Thoracic aorta (tissue), 2 donors: Measurements from ENCODE around the gene NLRP6. TPM values are rescaled to one million over a fixed set of nuclear protein-coding genes. Genes with fewer than 3 reads are reported as not detected.

Source experiments
- ATAC-seq: fragments of 150-250 bp; one replicate; pipeline ENCODE4 v1.8.0; 2017; ENCODE audit warnings: low read depth; ENCODE audit not compliant: insufficient number of reproducible peaks, low FRiP score
- DNase-seq: peaks from one replicate; pipeline ENCODE4 v3.0.0-alpha.2; 2020; ENCODE audit warnings: low spot score
- H3K27ac ChIP-seq, 2 donors: fragments of 200-600 bp; sonication (generic); 1 replicate in 1 of 2; 2 replicates in 1 of 2; pipeline ENCODE4 v1.5.1; 2016; ENCODE audit warnings: mild to moderate bottlenecking in 2 of 2, moderate library complexity in 2 of 2
- H3K27me3 ChIP-seq: fragments of 200-600 bp; sonication (generic); replicated peaks from 2 replicates; pipeline ENCODE4 v1.6.0; 2016; ENCODE audit warnings: mild to moderate bottlenecking; ENCODE audit not compliant: insufficient read depth
- H3K36me3 ChIP-seq: fragments of 200-600 bp; sonication (generic); one replicate; pipeline ENCODE4 v1.5.1; 2016
- H3K4me1 ChIP-seq, 2 donors: fragments of 200-600 bp; sonication (generic); 1 replicate in 1 of 2; 2 replicates in 1 of 2; pipeline versions ENCODE4 v1.5.1 to v1.6.0; 2016; ENCODE audit warnings: low read depth in 2 of 2, mild to moderate bottlenecking in 1 of 2; ENCODE audit not compliant: control insufficient read depth in 1 of 2
- H3K4me3 ChIP-seq: fragments of 200-600 bp; sonication (generic); 2 replicates; pipeline ENCODE4 v1.5.1; 2016; ENCODE audit warnings: mild to moderate bottlenecking
- H3K9me3 ChIP-seq: fragments of 200-600 bp; sonication (generic); 2 replicates; pipeline ENCODE4 v1.5.1; 2016
- total RNA-seq, 2 donors: library from RNA; depleted of rRNA; stranded (reverse); fragments of >200 nt; gene quantifications; one replicate each; pipeline versions ENCODE4 v1.1.0 to v1.2.3, GENCODE V29; 2016
- TF ChIP-seq, protein P1 (sequence below): fragments of 200-600 bp; sonication (generic); IDR thresholded peaks from one replicate; pipeline ENCODE4 v1.5.1; 2019; ENCODE audit warnings: antibody characterized with exemption

The NLRP6 gene
- total RNA-seq, 2 donors from 2014 or later, result 5.6 to 6.6 TPM

DNA sequence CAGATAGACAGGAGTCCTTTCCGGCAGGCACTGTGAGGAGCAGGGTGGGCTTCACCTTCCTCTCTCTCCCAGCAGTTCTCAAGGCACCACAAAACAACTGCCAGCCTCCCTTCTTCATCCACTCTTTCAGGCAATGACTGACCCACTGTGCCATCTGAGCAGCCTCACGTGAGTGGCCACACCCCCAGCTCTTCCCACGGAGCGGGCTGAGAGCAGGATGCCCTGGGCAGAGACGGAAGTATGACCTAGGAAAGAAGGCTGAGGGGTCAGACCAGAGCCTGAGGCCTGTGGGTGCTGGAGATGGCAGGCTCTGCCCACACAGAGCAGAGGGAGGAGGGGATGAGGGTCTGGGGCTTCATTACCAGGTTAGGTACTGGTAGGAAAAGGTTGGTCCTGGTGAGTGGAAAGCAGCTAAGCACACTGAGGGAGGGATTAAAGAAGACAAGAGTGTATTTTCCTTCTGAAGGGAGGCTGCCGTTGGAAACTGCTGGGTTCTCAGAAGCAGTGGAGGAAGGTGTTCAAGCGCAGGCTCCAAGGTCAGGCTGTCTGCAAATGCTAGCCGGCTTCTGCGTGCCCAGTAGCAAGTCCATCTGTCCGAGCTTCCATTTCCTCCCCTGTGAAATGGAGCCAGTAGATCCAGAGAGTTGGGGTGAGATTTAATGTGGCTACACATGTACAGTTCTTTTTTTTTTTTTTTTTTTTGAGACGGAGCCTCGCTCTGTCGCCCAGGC, 4.6 kb downstream of the NLRP6 start:
- H3K36me3 ChIP-seq, result no peaks in the 10 kb centered on the region
- peaks cover 0 to 28% of the 10 kb centered on the region in 2 donors for H3K4me1 ChIP-seq
- no peaks in the 10 kb centered on the region for H3K9me3 ChIP-seq
- no peak overlapping the region for H3K4me3 ChIP-seq
- no peak overlapping the region for H3K27ac ChIP-seq
- TF ChIP-seq, protein P1, sequence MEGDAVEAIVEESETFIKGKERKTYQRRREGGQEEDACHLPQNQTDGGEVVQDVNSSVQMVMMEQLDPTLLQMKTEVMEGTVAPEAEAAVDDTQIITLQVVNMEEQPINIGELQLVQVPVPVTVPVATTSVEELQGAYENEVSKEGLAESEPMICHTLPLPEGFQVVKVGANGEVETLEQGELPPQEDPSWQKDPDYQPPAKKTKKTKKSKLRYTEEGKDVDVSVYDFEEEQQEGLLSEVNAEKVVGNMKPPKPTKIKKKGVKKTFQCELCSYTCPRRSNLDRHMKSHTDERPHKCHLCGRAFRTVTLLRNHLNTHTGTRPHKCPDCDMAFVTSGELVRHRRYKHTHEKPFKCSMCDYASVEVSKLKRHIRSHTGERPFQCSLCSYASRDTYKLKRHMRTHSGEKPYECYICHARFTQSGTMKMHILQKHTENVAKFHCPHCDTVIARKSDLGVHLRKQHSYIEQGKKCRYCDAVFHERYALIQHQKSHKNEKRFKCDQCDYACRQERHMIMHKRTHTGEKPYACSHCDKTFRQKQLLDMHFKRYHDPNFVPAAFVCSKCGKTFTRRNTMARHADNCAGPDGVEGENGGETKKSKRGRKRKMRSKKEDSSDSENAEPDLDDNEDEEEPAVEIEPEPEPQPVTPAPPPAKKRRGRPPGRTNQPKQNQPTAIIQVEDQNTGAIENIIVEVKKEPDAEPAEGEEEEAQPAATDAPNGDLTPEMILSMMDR, result no peak
- DNase-seq (no peak), ATAC-seq (no peak)
- peaks cover 5% of the 10 kb centered on the region for H3K27me3 ChIP-seq

DNA sequence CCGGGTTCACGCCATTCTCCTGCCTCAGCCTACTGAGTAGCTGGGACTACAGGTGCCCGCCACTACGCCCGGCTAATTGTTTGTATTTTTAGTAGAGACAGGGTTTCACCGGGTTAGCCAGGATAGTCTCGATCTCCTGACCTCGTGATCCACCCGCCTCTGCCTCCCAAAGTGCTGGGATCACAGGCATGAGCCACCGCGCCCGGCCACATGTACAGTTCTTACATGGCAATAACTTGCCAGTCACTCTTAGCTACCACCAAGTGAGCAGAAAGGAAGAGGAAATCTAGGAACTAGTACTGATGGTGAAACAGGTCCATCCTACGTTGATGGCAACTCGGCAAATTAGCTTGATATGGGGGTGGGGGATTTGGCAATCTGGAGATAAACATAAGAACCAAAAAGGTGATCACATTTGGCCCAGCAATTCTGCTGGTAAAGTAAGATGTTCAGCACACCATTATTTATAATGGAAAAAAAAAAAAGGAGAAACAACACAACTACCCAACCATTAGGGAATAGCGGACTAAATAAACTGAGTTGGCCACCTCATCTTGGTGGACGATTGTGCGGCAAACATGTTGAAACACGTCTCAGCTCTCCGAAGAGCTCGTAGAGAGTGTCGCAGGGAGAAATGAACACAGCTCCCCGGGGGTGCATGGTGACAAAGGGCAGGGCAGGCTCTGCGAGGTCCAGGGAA, 5.3 kb downstream of the NLRP6 start:
- TF ChIP-seq, protein P1, result no peak
- Histone ChIP-seq H3K27ac (no peak overlapping the region), H3K27me3 (peaks cover 5% of the 10 kb centered on the region), H3K4me3 (no peak overlapping the region), H3K4me1 (peaks cover 0 to 33% of the 10 kb centered on the region in 2 donors), H3K9me3 (no peaks in the 10 kb centered on the region), H3K36me3 (no peaks in the 10 kb centered on the region)
- no peak for ATAC-seq
- DNase-seq, result no peak

DNA sequence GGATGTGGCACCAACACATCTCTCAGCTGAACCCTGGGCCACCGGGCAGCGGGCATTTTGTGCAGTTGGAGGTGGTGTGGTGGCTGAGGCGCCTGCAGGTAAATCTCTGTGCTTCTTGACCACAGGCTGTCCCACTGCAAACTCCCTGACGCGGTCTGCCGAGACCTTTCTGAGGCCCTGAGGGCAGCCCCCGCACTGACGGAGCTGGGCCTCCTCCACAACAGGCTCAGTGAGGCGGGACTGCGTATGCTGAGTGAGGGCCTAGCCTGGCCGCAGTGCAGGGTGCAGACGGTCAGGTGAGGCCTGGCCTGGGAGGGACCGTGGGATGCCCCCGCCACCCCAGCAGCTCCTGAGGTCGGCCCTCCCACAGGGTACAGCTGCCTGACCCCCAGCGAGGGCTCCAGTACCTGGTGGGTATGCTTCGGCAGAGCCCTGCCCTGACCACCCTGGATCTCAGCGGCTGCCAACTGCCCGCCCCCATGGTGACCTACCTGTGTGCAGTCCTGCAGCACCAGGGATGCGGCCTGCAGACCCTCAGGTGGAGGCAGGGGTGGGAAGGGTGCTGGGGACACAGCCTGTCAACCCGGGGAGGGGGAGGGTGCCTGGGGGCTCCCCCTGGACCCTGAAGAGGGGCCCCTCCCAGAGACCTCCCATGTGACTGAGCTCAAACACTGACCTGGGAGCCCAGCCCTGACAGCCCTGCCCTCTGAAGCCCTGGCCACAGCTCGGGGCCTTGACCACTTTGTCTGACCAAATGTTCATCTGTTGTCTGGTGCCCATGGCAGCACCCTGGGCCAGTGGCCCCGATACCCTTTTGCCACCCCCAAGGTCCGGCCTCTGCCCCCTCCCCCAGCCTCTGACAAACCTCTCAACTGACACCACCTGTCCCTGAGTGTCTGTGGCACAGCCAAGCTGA, 6.2 kb downstream of the NLRP6 start:
- ATAC-seq, result no peak
- Histone ChIP-seq H3K4me1 (peaks cover 0 to 30% of the 10 kb centered on the region in 2 donors), H3K36me3 (no peaks in the 10 kb centered on the region), H3K9me3 (no peaks in the 10 kb centered on the region), H3K27ac (no peak overlapping the region), H3K4me3 (no peak overlapping the region), H3K27me3 (peaks cover 5% of the 10 kb centered on the region)
- no peak for DNase-seq
- TF ChIP-seq, protein P1, result no peak

DNA sequence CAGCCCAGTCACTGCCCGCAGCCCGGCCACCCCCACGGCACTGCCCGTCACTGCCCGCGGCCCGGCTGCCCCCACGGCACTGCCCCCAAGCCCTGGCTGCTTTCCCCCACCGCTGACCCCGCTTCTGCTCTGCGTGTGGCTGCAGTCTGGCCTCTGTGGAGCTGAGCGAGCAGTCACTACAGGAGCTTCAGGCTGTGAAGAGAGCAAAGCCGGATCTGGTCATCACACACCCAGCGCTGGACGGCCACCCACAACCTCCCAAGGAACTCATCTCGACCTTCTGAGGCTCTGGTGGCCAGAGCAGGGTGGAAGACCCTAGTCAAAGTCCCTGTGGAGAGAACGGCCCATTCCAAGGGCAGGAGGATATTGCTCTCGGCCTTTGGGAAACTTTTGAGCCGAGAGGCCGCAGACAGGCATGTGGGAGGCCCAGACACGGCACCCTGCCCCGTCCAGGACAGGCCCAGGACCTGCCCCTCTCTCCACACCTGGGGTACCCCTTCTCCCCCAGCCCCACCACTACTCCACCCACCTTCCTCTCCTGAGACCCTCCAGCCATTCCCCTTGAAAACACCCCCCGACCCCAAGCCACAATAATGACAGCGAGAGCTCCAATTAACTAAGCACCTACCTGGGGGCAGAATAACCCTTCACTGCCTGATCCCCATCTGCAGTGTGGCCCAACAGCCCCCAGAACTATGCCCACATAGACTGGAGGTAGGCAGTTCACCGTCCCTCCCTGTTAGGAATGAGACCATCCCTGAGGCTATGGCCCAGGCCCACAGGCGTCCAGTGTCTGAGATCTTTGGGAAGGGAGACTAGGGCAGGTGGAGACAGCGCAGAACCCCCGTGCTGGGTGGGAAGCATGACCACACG, 7.0 kb downstream of the NLRP6 start:
- Histone ChIP-seq H3K36me3 (no peaks in the 10 kb centered on the region), H3K27ac (no peak overlapping the region), H3K27me3 (peaks cover 5% of the 10 kb centered on the region), H3K9me3 (no peaks in the 10 kb centered on the region), H3K4me3 (no peak overlapping the region), H3K4me1 (peaks cover 6 to 30% of the 10 kb centered on the region in 2 donors)
- no peak for ATAC-seq
- TF ChIP-seq, protein P1, result no peak
- no peak for DNase-seq
